Measurements from ENCODE around the gene EXT2.

Gene EXT2

DNA sequence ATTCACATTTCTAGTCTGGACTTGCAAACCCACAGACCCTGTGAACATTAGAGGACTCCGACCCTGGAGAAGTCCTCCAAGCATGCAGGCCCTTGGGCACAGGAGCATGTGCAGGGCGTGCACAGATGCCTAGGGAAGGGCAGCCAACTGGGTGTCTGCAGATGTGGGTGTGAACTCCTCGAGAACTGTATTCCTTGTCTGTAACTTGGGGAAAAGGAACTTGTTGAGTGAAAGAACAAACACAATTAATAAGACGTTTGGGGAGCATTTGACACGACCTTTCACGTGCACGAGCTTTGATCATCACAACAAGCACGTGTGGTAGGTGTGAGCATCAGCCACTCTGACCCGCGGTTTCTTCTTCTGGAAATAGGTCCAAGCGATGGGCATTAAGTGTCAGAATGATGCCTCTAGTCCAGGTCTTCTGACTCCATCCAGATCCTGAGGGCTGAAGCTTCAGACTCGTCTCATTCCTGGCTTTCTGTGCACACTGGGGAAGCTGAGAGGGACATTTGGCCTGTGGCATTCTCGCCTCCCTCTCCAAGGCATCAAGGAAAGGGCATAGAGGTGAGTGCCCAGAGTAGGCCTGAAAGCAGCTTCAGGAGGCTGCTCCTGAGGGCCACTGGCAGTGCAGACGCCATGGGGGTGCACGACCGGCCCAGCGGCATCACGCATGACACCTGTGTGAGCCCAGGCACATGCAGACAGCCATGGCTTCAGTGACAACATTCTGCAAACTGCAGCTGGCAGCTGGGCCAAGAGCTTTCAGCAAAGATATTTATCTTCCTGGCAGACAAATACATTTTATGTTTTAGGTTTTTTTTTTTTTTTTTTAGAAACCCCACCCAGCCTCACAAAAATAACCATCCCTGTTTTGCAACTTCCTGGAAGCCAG, 182.0 kb downstream of the EXT2 start:
- Histone ChIP-seq H3K79me2 (ENCODE audit: insufficient read depth, low read depth) (no peaks in the 10 kb centered on the region), H3K4me2 (no peak overlapping the region), H3K27me3 (ENCODE audit: insufficient read depth, low read depth) (no peaks in the 10 kb centered on the region), H3K27ac (no peak overlapping the region), H3K4me3 (IDR thresholded peaks at IDR 0.05; ENCODE audit: insufficient read depth, low read depth, low read length) (no peak overlapping the region), H3K4me1 (ENCODE audit: low read depth, poor library complexity, severe bottlenecking) (no peaks in the 10 kb centered on the region), H3K9ac (no peak overlapping the region), H3K36me3 (ENCODE audit: insufficient read depth) (no peaks in the 10 kb centered on the region), H4K20me1 (ENCODE audit: insufficient read depth) (no peaks in the 10 kb centered on the region), H2AFZ (ENCODE audit: low read depth) (no peak overlapping the region)
- TF ChIP-seq, protein P1, sequence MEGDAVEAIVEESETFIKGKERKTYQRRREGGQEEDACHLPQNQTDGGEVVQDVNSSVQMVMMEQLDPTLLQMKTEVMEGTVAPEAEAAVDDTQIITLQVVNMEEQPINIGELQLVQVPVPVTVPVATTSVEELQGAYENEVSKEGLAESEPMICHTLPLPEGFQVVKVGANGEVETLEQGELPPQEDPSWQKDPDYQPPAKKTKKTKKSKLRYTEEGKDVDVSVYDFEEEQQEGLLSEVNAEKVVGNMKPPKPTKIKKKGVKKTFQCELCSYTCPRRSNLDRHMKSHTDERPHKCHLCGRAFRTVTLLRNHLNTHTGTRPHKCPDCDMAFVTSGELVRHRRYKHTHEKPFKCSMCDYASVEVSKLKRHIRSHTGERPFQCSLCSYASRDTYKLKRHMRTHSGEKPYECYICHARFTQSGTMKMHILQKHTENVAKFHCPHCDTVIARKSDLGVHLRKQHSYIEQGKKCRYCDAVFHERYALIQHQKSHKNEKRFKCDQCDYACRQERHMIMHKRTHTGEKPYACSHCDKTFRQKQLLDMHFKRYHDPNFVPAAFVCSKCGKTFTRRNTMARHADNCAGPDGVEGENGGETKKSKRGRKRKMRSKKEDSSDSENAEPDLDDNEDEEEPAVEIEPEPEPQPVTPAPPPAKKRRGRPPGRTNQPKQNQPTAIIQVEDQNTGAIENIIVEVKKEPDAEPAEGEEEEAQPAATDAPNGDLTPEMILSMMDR (conservative IDR thresholded peaks at IDR 0.05; ENCODE audit: low read depth, low read length): no peak

DNA sequence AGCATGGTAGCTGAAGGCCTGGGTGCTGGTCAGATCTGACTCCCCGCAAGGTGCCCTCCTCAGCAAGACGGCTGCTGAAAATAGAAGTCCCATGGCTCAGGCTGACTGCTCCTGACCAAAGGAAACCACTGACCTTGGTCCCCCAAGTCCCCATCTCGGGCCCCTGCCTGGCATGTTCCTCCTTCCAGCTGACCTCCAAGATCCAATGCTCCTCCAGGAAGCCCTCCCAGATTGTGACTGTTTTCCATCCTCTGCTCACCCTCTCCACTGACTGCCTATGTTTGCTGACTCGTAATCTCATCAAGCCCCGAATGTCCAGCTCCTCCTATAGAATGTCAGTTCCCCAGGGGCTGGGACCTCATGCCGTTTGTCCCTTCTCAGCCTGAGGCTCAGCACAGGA, 184.0 kb downstream of the EXT2 start:
- Histone ChIP-seq H3K36me3 (ENCODE audit: insufficient read depth) (no peaks in the 10 kb centered on the region), H3K4me2 (no peak overlapping the region)
- TF ChIP-seq, protein P1 (conservative IDR thresholded peaks at IDR 0.05; ENCODE audit: low read depth, low read length): no peak

DNA sequence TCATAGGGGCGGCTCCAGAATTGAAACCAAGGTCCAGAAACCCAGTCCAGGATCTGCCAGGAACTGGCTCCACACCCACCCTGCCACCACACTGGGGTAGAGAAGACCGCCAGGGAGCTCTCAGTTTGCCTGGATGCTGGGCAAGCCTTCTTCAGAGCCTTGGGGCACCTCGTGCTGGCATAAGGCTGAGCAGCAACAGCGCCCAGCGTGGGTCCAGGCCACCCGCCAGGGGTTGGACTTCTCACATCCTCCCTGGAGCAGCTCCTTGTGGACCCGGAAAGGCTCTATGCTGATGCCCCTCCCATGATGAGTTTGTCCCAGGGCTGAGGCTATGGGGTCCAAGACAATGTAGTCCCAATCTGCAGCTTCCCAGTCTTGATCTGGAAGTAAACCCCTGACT, 184.8 kb downstream of the EXT2 start:
- TF ChIP-seq, protein P1 (conservative IDR thresholded peaks at IDR 0.05; ENCODE audit: low read depth, low read length): no peak
- H3K79me2 ChIP-seq (ENCODE audit: insufficient read depth, low read depth): no peaks in the 10 kb centered on the region
- no peak overlapping the region for H3K4me3 ChIP-seq (IDR thresholded peaks at IDR 0.05; ENCODE audit: insufficient read depth, low read depth, low read length)
- no peak overlapping the region for H3K9ac ChIP-seq
- H3K27me3 ChIP-seq (ENCODE audit: insufficient read depth, low read depth): no peaks in the 10 kb centered on the region
- no peak overlapping the region for H2AFZ ChIP-seq (ENCODE audit: low read depth)
- no peaks in the 10 kb centered on the region for H4K20me1 ChIP-seq (ENCODE audit: insufficient read depth)
- no peaks in the 10 kb centered on the region for H3K36me3 ChIP-seq (ENCODE audit: insufficient read depth)
- no peaks in the 10 kb centered on the region for H3K4me1 ChIP-seq (ENCODE audit: low read depth, poor library complexity, severe bottlenecking)
- H3K4me2 ChIP-seq: no peak overlapping the region
- no peak overlapping the region for H3K27ac ChIP-seq

More for the DNA sequence above, 184.0 kb downstream of the EXT2 start:
- no peak overlapping the region for H3K4me3 ChIP-seq (IDR thresholded peaks at IDR 0.05; ENCODE audit: insufficient read depth, low read depth, low read length)
- H3K27ac ChIP-seq: no peak overlapping the region
- no peaks in the 10 kb centered on the region for H3K79me2 ChIP-seq (ENCODE audit: insufficient read depth, low read depth)
- no peaks in the 10 kb centered on the region for H3K4me1 ChIP-seq (ENCODE audit: low read depth, poor library complexity, severe bottlenecking)
- H3K27me3 ChIP-seq (ENCODE audit: insufficient read depth, low read depth): no peaks in the 10 kb centered on the region
- H4K20me1 ChIP-seq (ENCODE audit: insufficient read depth): no peaks in the 10 kb centered on the region
- H3K9ac ChIP-seq: no peak overlapping the region
- H2AFZ ChIP-seq (ENCODE audit: low read depth): no peak overlapping the region

DNA sequence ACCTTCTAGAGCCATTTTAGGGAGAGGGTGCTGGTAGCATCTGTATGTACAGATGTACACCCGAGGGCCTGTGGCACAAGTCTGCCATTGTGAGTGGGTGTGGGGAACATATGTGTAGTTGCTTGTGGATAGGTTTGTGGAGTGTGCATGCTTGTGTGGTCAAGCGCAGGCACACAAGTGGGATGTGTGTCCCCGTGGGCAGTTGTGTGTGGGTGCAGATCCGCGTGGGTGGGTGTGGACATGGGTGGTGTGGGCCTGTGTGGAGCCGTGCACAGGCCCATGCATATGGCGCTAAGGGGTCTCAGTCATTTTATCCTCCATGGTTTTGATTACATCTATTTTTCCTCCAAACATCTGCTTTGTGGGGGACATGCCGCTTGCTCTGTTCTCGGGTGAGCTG, 185.7 kb downstream of the EXT2 start:
- Histone ChIP-seq H3K4me2 (no peak overlapping the region), H3K79me2 (ENCODE audit: insufficient read depth, low read depth) (no peaks in the 10 kb centered on the region), H4K20me1 (ENCODE audit: insufficient read depth) (no peaks in the 10 kb centered on the region), H3K27ac (no peak overlapping the region), H2AFZ (ENCODE audit: low read depth) (no peak overlapping the region), H3K36me3 (ENCODE audit: insufficient read depth) (no peaks in the 10 kb centered on the region), H3K9ac (no peak overlapping the region), H3K4me1 (ENCODE audit: low read depth, poor library complexity, severe bottlenecking) (peaks cover 6% of the 10 kb centered on the region), H3K4me3 (IDR thresholded peaks at IDR 0.05; ENCODE audit: insufficient read depth, low read depth, low read length) (no peak overlapping the region), H3K27me3 (ENCODE audit: insufficient read depth, low read depth) (no peaks in the 10 kb centered on the region)
- TF ChIP-seq, protein P1 (conservative IDR thresholded peaks at IDR 0.05; ENCODE audit: low read depth, low read length): no peak

Data from KMS-11 (cell line).